Panc1 (cell line): ENCODE data around the gene WFDC11. TPM values are rescaled to one million over a fixed set of nuclear protein-coding genes. Genes with fewer than 3 reads are reported as not detected.
"Not testable (repeated sequence)": the region's sequence is repeated elsewhere in the genome, so short reads cannot be mapped to it uniquely, and the experiment has no call there.

Source experiments
- ATAC-seq: fragments of 200-7000 bp; cut with Tn5 transposase; 2 replicates; pipeline ENCODE4 v1.9.1; 2020; ENCODE audit warnings: mild to moderate bottlenecking, moderate library complexity
- Bru-seq: library from RNA; stranded (reverse); fragments of 400-500 nt; gene quantifications from one replicate; lab custom pipeline; 2021; lab: Mats Ljungman, UMichigan
- BruChase-seq, 2 experiments: library from RNA; stranded (reverse); fragments of 400-500 nt; gene quantifications; one replicate each; lab custom pipeline; 2021; lab: Mats Ljungman, UMichigan
- BruUV-seq: library from RNA; stranded (reverse); fragments of 400-500 nt; replicated peaks from 2 replicates; lab custom pipeline; 2021; lab: Mats Ljungman, UMichigan
- CTCF ChIA-PET: fragments of 300-600 bp; sonication (Branson Sonifier 250); formaldehyde crosslinking; loops from one replicate; lab custom pipeline; 2022; ENCODE audit warnings: antibody characterized with exemption; lab: Charles Lee
- POLR2A ChIA-PET: fragments of 300-600 bp; sonication (Branson Sonifier 250); formaldehyde crosslinking; loops from one replicate; lab custom pipeline; 2022; ENCODE audit warnings: antibody characterized with exemption; lab: Charles Lee
- DNase-seq: peaks from one replicate; pipeline ENCODE4 v3.0.0-alpha.2; 2010; ENCODE audit warnings: low read depth, low spot score
- H3K27ac ChIP-seq: 2 replicates; pipeline ENCODE4 v1.5.1; 2011; ENCODE audit warnings: mild to moderate bottlenecking, low read length, inconsistent platforms
- H3K27me3 ChIP-seq: fragments of 200-500 bp; sonication (Bioruptor generic); 2 replicates; pipeline ENCODE4 v1.6.0; 2014; ENCODE audit warnings: low read length, inconsistent platforms; ENCODE audit not compliant: control insufficient read depth, insufficient read depth
- H3K36me3 ChIP-seq: fragments of 200-500 bp; sonication (Bioruptor generic); 2 replicates; pipeline ENCODE4 v1.5.1; 2014; ENCODE audit warnings: inconsistent platforms, mild to moderate bottlenecking, low read length, moderate library complexity; ENCODE audit not compliant: control insufficient read depth, insufficient read depth
- H3K4me1 ChIP-seq: 2 replicates; pipeline ENCODE4 v1.5.1; 2011; ENCODE audit warnings: inconsistent platforms, mild to moderate bottlenecking, low read length, moderate library complexity; ENCODE audit not compliant: control insufficient read depth, insufficient read depth
- H3K4me3 ChIP-seq, 2 experiments: 2 replicates each; pipeline ENCODE4 v1.5.1; 2011 to 2012; ENCODE audit warnings: low read depth in 2 of 2, low read length in 2 of 2, mild to moderate bottlenecking in 2 of 2, inconsistent platforms in 1 of 2, moderate library complexity in 1 of 2
- H3K9me3 ChIP-seq: fragments of 200-500 bp; sonication (Bioruptor generic); 2 replicates; pipeline ENCODE4 v1.5.1; 2014; ENCODE audit warnings: low read depth, mild to moderate bottlenecking, inconsistent platforms, low read length, moderate library complexity; ENCODE audit not compliant: control insufficient read depth, insufficient read depth
- CTCF ChIP-seq: fragments of 450-650 bp; IDR thresholded peaks from 2 replicates; pipeline ENCODE4 v1.5.1; 2017; ENCODE audit warnings: mild to moderate bottlenecking
- POLR2AphosphoS5 ChIP-seq: IDR thresholded peaks from 2 replicates; pipeline ENCODE4 v1.6.1; 2012; ENCODE audit warnings: mild to moderate bottlenecking, low read depth, low read length, moderate library complexity
- REST ChIP-seq, 2 experiments: IDR thresholded peaks; 2 replicates each; pipeline ENCODE4 v1.6.1; 2011 to 2012; ENCODE audit warnings: low read depth in 2 of 2, control low read depth in 1 of 2, low read length in 1 of 2, mild to moderate bottlenecking in 1 of 2, moderate library complexity in 1 of 2; ENCODE audit not compliant: insufficient read depth in 1 of 2
- SIN3A ChIP-seq: IDR thresholded peaks from 2 replicates; pipeline ENCODE4 v1.6.1; 2012; ENCODE audit warnings: low read depth, mild to moderate bottlenecking, low read length, moderate library complexity, borderline replicate concordance; ENCODE audit not compliant: insufficient read depth
- TCF7L2 ChIP-seq: IDR thresholded peaks from 2 replicates; pipeline ENCODE4 v1.6.1; 2011; ENCODE audit warnings: mild to moderate bottlenecking, low read depth, low read length, inconsistent platforms
- in situ Hi-C: cut with HindIII; loops from 2 replicates; pipeline ENCODE4 v1.10.0; 2016; ENCODE audit warnings: low sequenced_read_pairs, low pct_unique_long_range_greater_than_20kb
- intact Hi-C: fragments of 100-400 bp; cut with micrococcal nuclease; formaldehyde crosslinking; loops from one replicate; pipeline ENCODE4 v1.10.0; 2022; ENCODE audit not compliant: unreplicated experiment
- long read RNA-seq: library from polyadenylated mRNA; unstranded; transcript quantifications from one replicate; pipeline ENCODE4 v2.0.0, GENCODE V29; 2021; ENCODE audit not compliant: unreplicated experiment
- polyA plus RNA-seq: library from polyadenylated mRNA; unstranded; fragments of >200 nt; gene quantifications from one replicate; pipeline ENCODE4 v1.2.1, GENCODE V29; 2012; ENCODE audit warnings: missing spikeins; ENCODE audit not compliant: insufficient read length
- total RNA-seq: library from RNA; stranded (reverse); gene quantifications from one replicate; pipeline ENCODE4 v1.2.1, GENCODE V29; 2021; ENCODE audit not compliant: unreplicated experiment

Gene WFDC11
- total RNA-seq = not detected
- not detected for polyA plus RNA-seq
- Bru-seq, nascent RNA = not detected
- BruChase-seq, experiment 1, labeled RNA remaining after a 2-hour chase = not detected
- not detected for BruChase-seq, experiment 2, labeled RNA remaining after a 6-hour chase
- long read RNA-seq = 0 reads

GRCh38 chr20:45670139-45670538 lies at the start of gene WFDC11:
Gene WFDC11, minus strand, starts transcription at chr20:45670239. Its CDS starts 19,639 bp downstream, at chr20:45650600.
- ChIA-PET POLR2A (no interaction called here), CTCF (no interaction called here)
- Histone ChIP-seq H3K27ac (no peak within 1 kb of the TSS), H3K9me3 (no peaks in the 10 kb centered on the region), H3K4me3 (no peak within 1 kb of the TSS), H3K27me3 (no peaks in the 10 kb centered on the region), H3K36me3 (no peaks in the 10 kb centered on the region), H3K4me1 (no peaks in the 10 kb centered on the region)
- BruUV-seq = no TSS peak
- no peak for DNase-seq
- in situ Hi-C loops = no loop called here
- no peak for ATAC-seq
- TF ChIP-seq TCF7L2 = no peak
- TF ChIP-seq CTCF = no peak
- TF ChIP-seq POLR2AphosphoS5 = no peak
- no peak for TF ChIP-seq SIN3A
- no peak for TF ChIP-seq REST (IDR thresholded peaks at IDR 0.05; ENCODE audit: insufficient read depth in 1 of 2, low read depth in 2 of 2, low read length in 1 of 2)
- intact Hi-C loops = no loop called here

GRCh38 chr20:45716141-45716688 lies 46.2 kb upstream of the WFDC11 start:
- CTCF ChIA-PET, H3K4me3 ChIP-seq, in situ Hi-C loops, H3K9me3 ChIP-seq, H3K27ac ChIP-seq, H3K27me3 ChIP-seq, BruUV-seq, intact Hi-C loops, DNase-seq, POLR2A ChIA-PET, H3K36me3 ChIP-seq, H3K4me1 ChIP-seq, ATAC-seq: not testable (repeated sequence)

GRCh38 chr20:45704969-45705637 lies 35.1 kb upstream of the WFDC11 start, which contains the start of gene WFDC10B:
Gene WFDC10B, minus strand, starts transcription at chr20:45705019. Its CDS starts 19,027 bp downstream, at chr20:45685992.
- Histone ChIP-seq H3K27me3 (peaks cover 2% of the 10 kb centered on the region), H3K9me3 (no peaks in the 10 kb centered on the region), H3K4me1 (no peaks in the 10 kb centered on the region), H3K4me3 (no peak within 1 kb of the TSS), H3K36me3 (no peaks in the 10 kb centered on the region), H3K27ac (no peak within 1 kb of the TSS)
- DNase-seq (no peak), ATAC-seq (no peak)
- BruUV-seq = no TSS peak
- ChIA-PET CTCF (no interaction called here), POLR2A (no interaction called here)
- intact Hi-C loops (no loop called here), in situ Hi-C loops (no loop called here)
- no peak for TF ChIP-seq TCF7L2
- no peak for TF ChIP-seq CTCF
- TF ChIP-seq REST (IDR thresholded peaks at IDR 0.05; ENCODE audit: insufficient read depth in 1 of 2, low read depth in 2 of 2, low read length in 1 of 2) = no peak
- TF ChIP-seq SIN3A = no peak
- TF ChIP-seq POLR2AphosphoS5 = no peak
